Measurements from ENCODE around the gene SPINT4. TPM values are rescaled to one million over a fixed set of nuclear protein-coding genes. Genes with fewer than 3 reads are reported as not detected.

SPINT4 gene
- total and polyA plus RNA-seq, 2 donors (not counting 1 experiment from before 2014, with no cell fraction given) = not detected

DNA sequence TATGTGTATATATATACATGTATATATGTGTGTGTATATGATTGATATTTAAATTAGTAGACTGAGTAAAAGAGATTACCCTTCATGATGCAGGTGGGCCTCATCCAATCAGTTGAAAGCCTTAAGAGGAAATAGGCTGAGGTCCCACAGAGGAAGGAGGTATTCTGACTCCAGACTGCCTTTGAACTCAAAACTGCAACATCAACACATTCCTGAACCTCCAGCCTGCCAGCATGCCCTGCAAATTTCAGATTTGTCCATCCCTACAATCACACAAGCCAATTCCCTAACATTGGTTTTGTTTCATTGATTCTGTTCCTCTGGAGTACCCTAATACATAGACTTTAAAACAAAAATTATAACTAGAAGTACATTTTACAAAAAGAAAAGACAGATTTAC, 22.9 kb downstream of the SPINT4 start:
- Histone ChIP-seq H3K9me3 (ENCODE audit: control insufficient read depth, insufficient read depth, low read depth, low read length) (no peaks in the 10 kb centered on the region), H3K4me3 (replicated peaks in 1 of 4; ENCODE audit: control extremely low read depth in 1 of 4, insufficient read depth in 1 of 4, low read depth in 3 of 4, low read length in 4 of 4) (no peak overlapping the region), H3K9ac (ENCODE audit: insufficient read depth, low read length) (no peak overlapping the region), H3K36me3 (ENCODE audit: control insufficient read depth, insufficient read depth, low read length) (no peaks in the 10 kb centered on the region), H3K4me1 (ENCODE audit: control insufficient read depth, extremely low read depth, insufficient read depth, low read length) (no peaks in the 10 kb centered on the region), H3K27me3 (ENCODE audit: control insufficient read depth, insufficient read depth, low read length) (no peaks in the 10 kb centered on the region), H3K4me2 (ENCODE audit: extremely low read depth, insufficient read depth, low read length) (no peak overlapping the region), H3K27ac (ENCODE audit: insufficient read depth, low read length) (no peak overlapping the region), H3K79me2 (ENCODE audit: control insufficient read depth, insufficient read depth, low read length) (no peaks in the 10 kb centered on the region), H4K20me1 (ENCODE audit: control insufficient read depth, extremely low read depth, insufficient read depth, low read length) (no peaks in the 10 kb centered on the region), H2AFZ (ENCODE audit: low read length) (no peak overlapping the region)
- TF ChIP-seq EZH2 (IDR thresholded peaks at IDR 0.05; ENCODE audit: low read length, missing control alignments) (no peak), CTCF (conservative IDR thresholded peaks at IDR 0.05 in 1 of 2, IDR thresholded peaks at IDR 0.05 in 1 of 2; ENCODE audit: low read depth in 1 of 2, low read length in 2 of 2) (no peak)
- no peak for DNase-seq (ENCODE audit: low read depth in 2 of 2)

GRCh38 chr20:45751721-45752120, 29.6 kb downstream of the SPINT4 start:
- no peak for DNase-seq (ENCODE audit: low read depth in 2 of 2)
- H3K36me3 ChIP-seq (ENCODE audit: control insufficient read depth, insufficient read depth, low read length) = no peaks in the 10 kb centered on the region
- no peak overlapping the region for H3K27ac ChIP-seq (ENCODE audit: insufficient read depth, low read length)
- H3K9ac ChIP-seq (ENCODE audit: insufficient read depth, low read length) = no peak overlapping the region
- H3K4me1 ChIP-seq (ENCODE audit: control insufficient read depth, extremely low read depth, insufficient read depth, low read length) = no peaks in the 10 kb centered on the region
- H3K4me2 ChIP-seq (ENCODE audit: extremely low read depth, insufficient read depth, low read length) = no peak overlapping the region
- H3K9me3 ChIP-seq (ENCODE audit: control insufficient read depth, insufficient read depth, low read depth, low read length) = no peaks in the 10 kb centered on the region
- H4K20me1 ChIP-seq (ENCODE audit: control insufficient read depth, extremely low read depth, insufficient read depth, low read length) = no peaks in the 10 kb centered on the region
- H3K27me3 ChIP-seq (ENCODE audit: control insufficient read depth, insufficient read depth, low read length) = peaks cover 2% of the 10 kb centered on the region
- no peak overlapping the region for H2AFZ ChIP-seq (ENCODE audit: low read length)
- TF ChIP-seq EZH2 (IDR thresholded peaks at IDR 0.05; ENCODE audit: low read length, missing control alignments) = no peak
- TF ChIP-seq CTCF (conservative IDR thresholded peaks at IDR 0.05 in 1 of 2, IDR thresholded peaks at IDR 0.05 in 1 of 2; ENCODE audit: low read depth in 1 of 2, low read length in 2 of 2) = no peak
- no peak overlapping the region for H3K4me3 ChIP-seq (replicated peaks in 1 of 4; ENCODE audit: control extremely low read depth in 1 of 4, insufficient read depth in 1 of 4, low read depth in 3 of 4, low read length in 4 of 4)
- no peaks in the 10 kb centered on the region for H3K79me2 ChIP-seq (ENCODE audit: control insufficient read depth, insufficient read depth, low read length)

GRCh38 chr20:45752746-45753145, 30.6 kb downstream of the SPINT4 start:
- no peaks in the 10 kb centered on the region for H3K36me3 ChIP-seq (ENCODE audit: control insufficient read depth, insufficient read depth, low read length)
- no peak overlapping the region for H3K9ac ChIP-seq (ENCODE audit: insufficient read depth, low read length)
- no peak overlapping the region for H3K4me3 ChIP-seq (replicated peaks in 1 of 4; ENCODE audit: control extremely low read depth in 1 of 4, insufficient read depth in 1 of 4, low read depth in 3 of 4, low read length in 4 of 4)
- H3K4me2 ChIP-seq (ENCODE audit: extremely low read depth, insufficient read depth, low read length) = no peak overlapping the region
- peak in 1 of 2 donors; percentile 51 for DNase-seq (ENCODE audit: low read depth in 2 of 2)
- no peak overlapping the region for H3K27ac ChIP-seq (ENCODE audit: insufficient read depth, low read length)
- H3K9me3 ChIP-seq (ENCODE audit: control insufficient read depth, insufficient read depth, low read depth, low read length) = no peaks in the 10 kb centered on the region
- no peaks in the 10 kb centered on the region for H4K20me1 ChIP-seq (ENCODE audit: control insufficient read depth, extremely low read depth, insufficient read depth, low read length)
- H3K4me1 ChIP-seq (ENCODE audit: control insufficient read depth, extremely low read depth, insufficient read depth, low read length) = no peaks in the 10 kb centered on the region
- peaks cover 2% of the 10 kb centered on the region for H3K27me3 ChIP-seq (ENCODE audit: control insufficient read depth, insufficient read depth, low read length)
- H3K79me2 ChIP-seq (ENCODE audit: control insufficient read depth, insufficient read depth, low read length) = no peaks in the 10 kb centered on the region
- H2AFZ ChIP-seq (ENCODE audit: low read length) = no peak overlapping the region
- TF ChIP-seq EZH2 (IDR thresholded peaks at IDR 0.05; ENCODE audit: low read length, missing control alignments) (no peak), CTCF (conservative IDR thresholded peaks at IDR 0.05 in 1 of 2, IDR thresholded peaks at IDR 0.05 in 1 of 2; ENCODE audit: low read depth in 1 of 2, low read length in 2 of 2) (no peak)

All from fibroblast of lung (primary cell).